Gastrocnemius medialis (tissue), 4 donors: Measurements from ENCODE around the gene DDX41. TPM values are rescaled to one million over a fixed set of nuclear protein-coding genes. Genes with fewer than 3 reads are reported as not detected.

ENCODE experiments used
- ATAC-seq, 2 donors: fragments of 150-250 bp; one replicate each; pipeline ENCODE4 v1.9.1; 2016
- DNase-seq, 2 donors: peaks; one replicate each; pipeline ENCODE4 v3.0.0-alpha.2; 2019
- H3K27ac ChIP-seq, 4 donors: fragments of 200-600 bp; sonication (generic); 1 replicate in 1 of 4; 2 replicates in 3 of 4; pipeline ENCODE4 v1.5.1; 2016 to 2018; ENCODE audit warnings: mild to moderate bottlenecking in 2 of 4, moderate library complexity in 1 of 4
- H3K27me3 ChIP-seq, 3 donors: fragments of 200-600 bp; sonication (generic) in 2 of 3; 1 replicate in 1 of 3; 2 replicates in 2 of 3; pipeline versions ENCODE4 v1.5.1 to v1.6.0; 2016 to 2019; ENCODE audit warnings: mild to moderate bottlenecking in 1 of 3, moderate library complexity in 1 of 3
- H3K36me3 ChIP-seq, 2 donors: fragments of 200-600 bp; sonication (generic) in 1 of 2; one replicate each; pipeline ENCODE4 v1.5.1; 2017 to 2018
- H3K4me1 ChIP-seq, 2 donors: fragments of 200-600 bp; sonication (generic) in 1 of 2; one replicate each; pipeline ENCODE4 v1.5.1; 2016 to 2017; ENCODE audit warnings: mild to moderate bottlenecking in 2 of 2
- H3K4me3 ChIP-seq, 4 donors: fragments of 200-600 bp; sonication (generic) in 3 of 4; 1 replicate in 1 of 4; 2 replicates in 3 of 4; pipeline ENCODE4 v1.5.1; 2016 to 2019; ENCODE audit warnings: mild to moderate bottlenecking in 2 of 4
- H3K9me3 ChIP-seq, 3 donors: fragments of 200-600 bp; sonication (generic) in 2 of 3; 1 replicate in 1 of 3; 2 replicates in 2 of 3; pipeline ENCODE4 v1.5.1; 2016 to 2019
- CTCF ChIP-seq, 5 experiments: fragments of 450-650 bp in 3 of 5; fragments of 200-600 bp in 2 of 5; sonication (generic) in 2 of 5; IDR thresholded peaks in 4 of 5; conservative IDR thresholded peaks in 1 of 5; 1 replicate in 4 of 5; 2 replicates in 1 of 5; pipeline ENCODE4 v1.5.1; 2016 to 2019; ENCODE audit warnings: antibody characterized with exemption in 5 of 5, mild to moderate bottlenecking in 3 of 5, moderate library complexity in 3 of 5
- POLR2A ChIP-seq, 2 donors: fragments of 450-650 bp; IDR thresholded peaks; one replicate each; pipeline ENCODE4 v1.6.1; 2017; ENCODE audit warnings: antibody characterized with exemption in 2 of 2, mild to moderate bottlenecking in 2 of 2, moderate library complexity in 2 of 2
- in situ Hi-C, 4 donors: fragments of 200-750 bp; cut with MboI; loops; one replicate each; pipeline versions ENCODE4 v1.15.0 to v1.8.0; 2017; ENCODE audit warnings: low sequenced_read_pairs in 4 of 4
- intact Hi-C: fragments of 100-400 bp; cut with DNase I; formaldehyde crosslinking; loops from one replicate; pipeline ENCODE4 v1.15.1; 2023; ENCODE audit warnings: low total_unique reads
- total RNA-seq, 4 donors: library from RNA; depleted of rRNA; stranded (reverse); fragments of >200 nt; gene quantifications; one replicate each; pipeline versions ENCODE4 v1.1.0 to v1.2.3, GENCODE V29; 2016

The DDX41 gene
- total RNA-seq, 4 donors from 2014 or later: 47.1 to 105 (median 62.3) TPM

- Histone ChIP-seq H3K9me3 (no peaks in the 10 kb centered on the region), H3K27me3 (no peaks in the 10 kb centered on the region), H3K36me3 (no peaks in the 10 kb centered on the region), H3K4me3 (peak overlapping the region; percentile 80 to 86 (median 84)), H3K4me1 (peaks cover 51 to 56% of the 10 kb centered on the region in 2 donors), H3K27ac (peak overlapping the region; percentile 85 to 92 (median 90))
- in situ Hi-C loops (no loop called here), intact Hi-C loops (loop anchor here (1.0 kb wide), 1 partner anchor 38 kb away; the partner anchor contains the start of gene TMED9)
- no peak for DNase-seq
- TF ChIP-seq POLR2A (IDR thresholded peaks at IDR 0.05) (no peak), CTCF (IDR thresholded peaks at IDR 0.05 in 4 of 5, conservative IDR thresholded peaks at IDR 0.05 in 1 of 5) (no peak)
- ATAC-seq: peak; percentile 63 to 66
Measured at GRCh38 chr5:177553671-177554429, 37.1 kb upstream of the DDX41 start.

DNA sequence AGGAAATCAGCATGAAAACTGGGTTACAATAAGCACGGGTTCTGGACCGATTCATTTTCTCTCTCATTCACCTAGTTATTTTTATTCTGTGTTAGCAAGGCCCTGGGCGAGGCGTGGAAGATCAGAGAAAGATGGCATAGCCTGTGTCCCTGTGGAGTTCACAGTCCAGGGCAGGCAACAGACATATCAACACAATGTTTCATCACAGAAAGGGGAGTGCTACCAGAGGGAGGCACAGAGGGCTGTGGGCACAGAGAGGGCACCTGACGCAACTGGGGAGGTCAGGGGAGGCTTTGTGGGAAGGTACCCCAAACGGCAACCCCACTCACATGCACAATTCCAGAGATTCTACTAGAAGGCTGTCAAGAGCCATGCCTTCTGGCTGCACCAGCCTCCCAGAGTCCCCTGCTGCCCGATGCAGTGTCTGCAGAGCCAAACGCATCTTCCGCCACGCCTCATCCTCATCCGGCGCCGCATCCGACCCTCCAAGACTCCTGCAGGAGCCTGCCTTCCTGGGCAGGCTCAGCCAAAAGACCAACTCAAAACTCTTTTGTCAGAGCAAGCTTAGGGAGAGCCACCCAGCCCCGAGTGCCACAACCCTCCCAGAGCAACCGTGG lies 36.2 kb upstream of the DDX41 start:
- no peak for ATAC-seq
- intact Hi-C loops: no loop called here
- peak overlapping the region; percentile 85 to 92 (median 90) for H3K27ac ChIP-seq
- no peaks in the 10 kb centered on the region for H3K27me3 ChIP-seq
- no peaks in the 10 kb centered on the region for H3K9me3 ChIP-seq
- no peaks in the 10 kb centered on the region for H3K36me3 ChIP-seq
- peak overlapping the region; percentile 80 to 86 (median 84) for H3K4me3 ChIP-seq
- in situ Hi-C loops: no loop called here
- no peak for TF ChIP-seq CTCF (IDR thresholded peaks at IDR 0.05 in 4 of 5, conservative IDR thresholded peaks at IDR 0.05 in 1 of 5)
- no peak for TF ChIP-seq POLR2A (IDR thresholded peaks at IDR 0.05)
- H3K4me1 ChIP-seq: peaks cover 59 to 64% of the 10 kb centered on the region in 2 donors
- no peak for DNase-seq

GRCh38 chr5:177550122-177550521 lies 33.4 kb upstream of the DDX41 start:
- ATAC-seq: no peak

DNA sequence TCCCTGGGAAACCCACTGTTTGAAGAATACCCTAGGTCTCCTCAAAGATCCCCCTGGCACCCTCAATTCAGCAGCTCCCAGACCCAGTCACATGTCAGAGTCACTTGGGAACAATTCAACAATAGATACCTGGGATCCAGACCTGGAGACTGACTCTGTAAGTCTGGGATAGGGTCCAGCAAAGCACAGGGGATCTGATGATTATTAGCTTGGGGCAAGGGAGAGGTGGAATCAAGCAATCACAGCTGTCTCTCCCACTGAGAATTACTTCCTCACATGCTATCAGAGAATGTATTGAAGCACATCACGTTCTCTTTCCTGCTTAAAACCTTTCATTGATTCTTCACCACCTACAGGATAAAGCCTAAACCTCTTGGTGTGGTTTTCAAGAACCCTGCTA lies 31.7 kb upstream of the DDX41 start:
- no peaks in the 10 kb centered on the region for H3K9me3 ChIP-seq

More at GRCh38 chr5:177550122-177550521, 33.4 kb upstream of the DDX41 start:
- H3K27ac ChIP-seq: peak overlapping the region in 3 of 4 donors; percentile 4 to 60 (median 17)
- H3K4me3 ChIP-seq: no peak overlapping the region
- no peaks in the 10 kb centered on the region for H3K9me3 ChIP-seq
- intact Hi-C loops (no loop called here), in situ Hi-C loops (no loop called here)
- no peak for DNase-seq
- TF ChIP-seq POLR2A (IDR thresholded peaks at IDR 0.05): no peak
- TF ChIP-seq CTCF (IDR thresholded peaks at IDR 0.05 in 4 of 5, conservative IDR thresholded peaks at IDR 0.05 in 1 of 5): no peak
- H3K27me3 ChIP-seq: no peaks in the 10 kb centered on the region
- peaks cover 65 to 72% of the 10 kb centered on the region in 2 donors for H3K4me1 ChIP-seq
- H3K36me3 ChIP-seq: no peaks in the 10 kb centered on the region

More for the DNA sequence above, 31.7 kb upstream of the DDX41 start:
- Histone ChIP-seq H3K4me1 (peaks cover 74 to 84% of the 10 kb centered on the region in 2 donors), H3K27ac (peak overlapping the region; percentile 60 to 95 (median 67)), H3K27me3 (no peaks in the 10 kb centered on the region), H3K36me3 (no peaks in the 10 kb centered on the region), H3K4me3 (no peak overlapping the region)
- intact Hi-C loops: loop anchor here (10.0 kb wide), 1 partner anchor 1164 kb away; the partner anchor contains the start of genes HIGD2A and NOP16
- ATAC-seq (no peak), DNase-seq (no peak)
- TF ChIP-seq CTCF (IDR thresholded peaks at IDR 0.05 in 4 of 5, conservative IDR thresholded peaks at IDR 0.05 in 1 of 5) (no peak), POLR2A (IDR thresholded peaks at IDR 0.05) (no peak)
- in situ Hi-C loops: no loop called here
